Activated naive CD4-positive, alpha-beta T cell treated with anti-CD3 and anti-CD28 coated beads for 36 hours (primary cell): ENCODE measurements around the gene IP6K3. TPM values are rescaled to one million over a fixed set of nuclear protein-coding genes. Genes with fewer than 3 reads are reported as not detected.
A peak's percentile ranks its signal among the peaks of the same experiment; 100 is the strongest.

Experiments
- CTCF ChIA-PET: fragments of 350-600 bp; sonication (Branson Sonifier 250); formaldehyde crosslinking; loops from one replicate; lab custom pipeline; 2021; ENCODE audit warnings: antibody characterized with exemption; lab: Charles Lee
- DNase-seq: peaks from one replicate; pipeline ENCODE4 v3.0.0-alpha.2; 2020
- H3K27ac Mint-ChIP-seq: one replicate; pipeline ENCODE4 v1.8.0; 2021; ENCODE audit warnings: mild to moderate bottlenecking, mixed read lengths
- H3K27me3 Mint-ChIP-seq: one replicate; pipeline ENCODE4 v1.8.0; 2021; ENCODE audit warnings: low read depth, mixed read lengths
- H3K36me3 Mint-ChIP-seq: one replicate; pipeline ENCODE4 v1.8.0; 2021; ENCODE audit warnings: low read depth, mixed read lengths
- H3K4me1 Mint-ChIP-seq: one replicate; pipeline ENCODE4 v1.8.0; 2021; ENCODE audit warnings: low read depth, mixed read lengths
- H3K4me3 Mint-ChIP-seq: one replicate; pipeline ENCODE4 v1.8.0; 2021; ENCODE audit warnings: mild to moderate bottlenecking, moderate library complexity, mixed read lengths
- H3K9me3 Mint-ChIP-seq: one replicate; pipeline ENCODE4 v1.8.0; 2021; ENCODE audit warnings: mixed read lengths
- intact Hi-C: fragments of 100-400 bp; cut with micrococcal nuclease; formaldehyde crosslinking; loops from one replicate; pipeline ENCODE4 v1.15.1; 2023
- total RNA-seq, 2 experiments: library from RNA; stranded (reverse); gene quantifications; one replicate each; pipeline ENCODE4 v1.2.3, GENCODE V29; 2021

IP6K3 gene
- total RNA-seq, 2 experiments from 2014 or later, result not detected

DNA sequence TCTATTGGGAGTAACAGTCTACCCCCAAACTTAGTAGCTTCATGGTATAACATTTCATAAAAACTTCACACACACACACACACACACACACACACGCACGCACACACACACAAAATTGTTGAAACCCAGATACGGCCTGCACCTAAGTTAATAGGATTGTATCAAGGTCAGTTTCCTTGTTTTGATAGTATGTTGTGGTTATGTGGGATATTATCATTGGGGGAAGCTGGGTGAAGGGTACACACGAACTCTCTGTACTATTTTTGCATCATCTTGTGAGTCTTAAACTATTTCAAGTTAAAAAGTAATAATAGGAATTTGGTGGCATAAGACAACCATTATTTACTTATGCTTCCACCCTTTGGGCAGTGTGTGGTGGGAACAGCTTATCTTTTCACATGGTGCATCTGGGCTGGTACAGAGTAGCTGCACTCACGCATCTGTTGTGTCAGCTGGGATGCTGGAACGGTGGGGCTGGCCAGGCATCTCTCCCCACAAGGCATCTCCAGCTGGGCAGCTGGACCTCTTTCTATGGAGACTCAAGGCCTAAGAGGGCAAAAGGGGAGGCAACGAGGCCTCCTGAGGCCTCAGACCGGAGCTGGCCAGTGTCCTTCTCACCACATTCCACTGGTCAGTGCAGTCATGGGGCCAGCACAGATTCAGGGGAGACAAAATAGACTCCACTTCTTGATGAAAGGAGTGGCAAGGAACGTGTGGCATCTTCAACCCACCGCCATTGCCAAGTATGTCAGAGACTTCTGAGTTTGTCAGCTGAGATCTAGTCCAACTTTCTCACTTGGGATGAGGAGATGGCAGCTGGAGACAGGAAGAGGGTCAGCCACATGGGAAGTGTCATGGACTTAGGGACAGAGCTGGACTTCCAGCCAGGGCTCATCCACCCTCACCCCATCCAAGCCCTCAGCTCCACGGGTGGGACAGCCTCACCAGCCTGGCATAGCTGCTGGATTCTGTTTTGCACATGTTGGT is 20.5 kb upstream of the IP6K3 start:
- intact Hi-C loops, result no loop called here
- Mint-ChIP-seq H3K36me3 (no peaks in the 10 kb centered on the region), H3K4me3 (no peak overlapping the region), H3K27ac (no peak overlapping the region), H3K27me3 (no peaks in the 10 kb centered on the region), H3K9me3 (no peaks in the 10 kb centered on the region), H3K4me1 (peaks cover 3% of the 10 kb centered on the region)
- DNase-seq, result no peak
- CTCF ChIA-PET, result interaction anchor here (0.6 to 7.7 kb wide), 16 partner anchors 9 to 288 kb away, joined by 3 to 66 read pairs (median 4); partner anchors contain the start of gene UQCC2

DNA sequence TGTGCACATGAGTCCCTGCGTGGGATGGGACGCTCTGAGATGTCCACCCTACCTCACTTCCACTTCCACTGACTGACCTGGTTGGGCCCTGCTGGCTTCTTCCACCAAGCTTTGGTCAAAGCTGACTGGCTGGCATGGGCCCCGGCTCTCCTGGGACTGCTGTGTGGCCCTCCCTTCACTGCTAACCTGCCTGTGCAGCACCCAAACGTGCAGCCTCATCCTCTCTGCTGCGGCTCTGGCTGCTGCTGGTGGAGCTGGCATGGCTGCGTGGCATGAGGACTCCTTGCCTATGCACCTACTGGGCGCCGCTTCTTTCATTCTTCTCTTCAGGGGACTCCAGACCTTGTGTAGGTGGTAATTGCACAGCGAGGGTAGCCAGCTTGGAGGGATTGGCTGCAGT is 18.7 kb upstream of the IP6K3 start:
- intact Hi-C loops, result no loop called here
- no peaks in the 10 kb centered on the region for H3K36me3 Mint-ChIP-seq
- DNase-seq, result no peak
- H3K27ac Mint-ChIP-seq, result no peak overlapping the region
- CTCF ChIA-PET, result no interaction called here
- H3K4me1 Mint-ChIP-seq, result no peaks in the 10 kb centered on the region
- H3K4me3 Mint-ChIP-seq, result no peak overlapping the region
- H3K9me3 Mint-ChIP-seq, result no peaks in the 10 kb centered on the region
- no peaks in the 10 kb centered on the region for H3K27me3 Mint-ChIP-seq

GRCh38 chr6:33764036-33764435 is 17.3 kb upstream of the IP6K3 start:
- Mint-ChIP-seq H3K9me3 (no peaks in the 10 kb centered on the region), H3K27me3 (no peaks in the 10 kb centered on the region), H3K27ac (no peak overlapping the region), H3K4me1 (no peaks in the 10 kb centered on the region), H3K36me3 (no peaks in the 10 kb centered on the region), H3K4me3 (no peak overlapping the region)
- intact Hi-C loops, result no loop called here
- DNase-seq, result no peak
- CTCF ChIA-PET, result interaction anchor here (0.7 kb wide), 1 partner anchor 97 kb away, joined by 3 read pairs; no protein-coding TSS in a partner anchor

GRCh38 chr6:33763483-33763882 is 16.8 kb upstream of the IP6K3 start:
- DNase-seq, result no peak
- Mint-ChIP-seq H3K36me3 (no peaks in the 10 kb centered on the region), H3K9me3 (no peaks in the 10 kb centered on the region), H3K4me3 (no peak overlapping the region), H3K27me3 (no peaks in the 10 kb centered on the region), H3K27ac (no peak overlapping the region), H3K4me1 (no peaks in the 10 kb centered on the region)
- intact Hi-C loops, result no loop called here
- CTCF ChIA-PET, result interaction anchor here (0.6 to 1.9 kb wide), 3 partner anchors 52 to 925 kb away, joined by 3 to 7 read pairs (median 3); partner anchors contain the start of genes TAP2 and UQCC2

DNA sequence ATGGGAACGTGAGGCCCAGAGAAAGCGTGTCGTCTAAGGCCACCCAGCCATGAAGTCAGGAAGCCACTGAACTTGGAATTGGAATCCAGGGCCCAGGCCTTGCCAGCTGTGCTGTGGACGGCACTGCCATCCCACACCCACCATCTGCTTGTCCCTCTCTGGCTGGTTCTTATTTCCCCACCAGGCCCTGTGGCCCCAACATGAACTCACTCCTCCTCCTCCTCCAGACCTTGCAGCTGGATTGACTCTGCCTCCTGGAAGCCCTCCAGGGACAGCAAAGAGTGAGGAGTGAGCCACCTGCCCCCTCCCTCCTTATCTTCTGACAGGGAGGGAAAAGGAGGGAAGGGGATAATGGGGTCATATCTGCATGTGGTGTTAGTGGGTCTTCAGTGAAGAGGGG is 16.0 kb upstream of the IP6K3 start:
- H3K27ac Mint-ChIP-seq, result no peak overlapping the region
- no peak for DNase-seq
- H3K36me3 Mint-ChIP-seq, result no peaks in the 10 kb centered on the region
- intact Hi-C loops, result loop anchor here (1.0 kb wide), 3 partner anchors 18 to 176 kb away; partner anchors contain the start of gene UQCC2
- H3K4me1 Mint-ChIP-seq, result no peaks in the 10 kb centered on the region
- no peaks in the 10 kb centered on the region for H3K27me3 Mint-ChIP-seq
- H3K4me3 Mint-ChIP-seq, result no peak overlapping the region
- CTCF ChIA-PET, result interaction anchor here (0.7 to 2.0 kb wide), 6 partner anchors 9 to 389 kb away, joined by 3 to 8 read pairs (median 4); partner anchors contain the start of gene UQCC2
- H3K9me3 Mint-ChIP-seq, result no peaks in the 10 kb centered on the region

DNA sequence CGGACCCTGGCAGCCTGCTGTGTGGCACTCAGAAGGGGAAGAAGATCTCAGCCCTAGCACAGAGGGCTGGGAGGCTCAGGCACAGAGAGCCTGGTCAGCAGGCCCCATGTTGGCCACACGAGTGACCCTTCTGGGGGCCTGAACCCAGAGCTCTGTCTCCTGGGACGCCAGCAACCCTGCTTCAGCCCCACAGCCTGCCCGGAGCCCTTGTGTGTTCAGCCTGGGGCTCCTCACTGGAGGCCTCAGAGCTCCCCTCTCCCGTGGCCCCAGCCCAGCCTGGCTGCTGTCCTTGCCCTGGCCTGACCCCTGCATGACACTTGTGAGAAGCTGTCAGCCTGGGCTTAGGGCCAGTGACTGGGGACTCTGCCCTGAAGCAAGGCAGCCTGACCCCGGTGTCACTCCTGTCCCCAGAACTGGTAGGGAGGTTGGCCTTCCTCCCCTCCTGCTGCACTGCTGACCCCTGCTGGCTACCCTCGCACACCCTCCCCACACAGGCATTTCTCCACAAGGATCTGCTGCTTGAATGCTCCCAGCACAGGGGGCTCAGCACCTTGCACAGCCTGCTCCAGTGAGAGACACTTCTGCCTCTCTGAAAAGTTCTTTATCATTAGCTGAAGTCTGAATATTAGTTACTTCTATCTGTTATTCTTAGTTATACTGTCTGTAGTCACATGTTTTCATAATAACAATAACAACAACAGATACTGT is 15.4 kb upstream of the IP6K3 start:
- Mint-ChIP-seq H3K27me3 (no peaks in the 10 kb centered on the region), H3K4me3 (no peak overlapping the region), H3K36me3 (no peaks in the 10 kb centered on the region), H3K27ac (no peak overlapping the region), H3K9me3 (no peaks in the 10 kb centered on the region), H3K4me1 (no peaks in the 10 kb centered on the region)
- CTCF ChIA-PET, result interaction anchor here (0.7 to 2.0 kb wide), 9 partner anchors 10 to 388 kb away, joined by 3 to 8 read pairs (median 4); partner anchors contain the start of gene UQCC2
- intact Hi-C loops, result loop anchor here (1.0 kb wide), 3 partner anchors 18 to 176 kb away; partner anchors contain the start of gene UQCC2
- peak; percentile 73 for DNase-seq

DNA sequence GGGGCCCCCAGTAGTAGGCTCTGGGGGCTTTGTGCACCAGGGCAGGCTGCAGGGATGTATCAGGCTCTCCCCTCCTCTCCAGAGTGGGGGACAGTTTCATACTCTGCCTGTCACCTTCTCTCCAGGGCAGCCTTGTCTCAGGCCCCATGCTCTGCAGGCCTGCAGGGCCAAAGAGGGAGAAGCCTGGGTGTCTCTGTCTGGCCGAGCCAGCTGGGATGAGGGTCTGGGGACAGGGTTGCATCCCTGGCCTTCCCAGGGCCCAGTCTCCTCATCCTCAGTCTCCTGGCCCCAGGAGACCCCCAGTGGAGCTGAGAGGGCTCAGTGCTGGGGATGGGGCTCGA is 14.8 kb upstream of the IP6K3 start:
- Mint-ChIP-seq H3K4me1 (no peaks in the 10 kb centered on the region), H3K36me3 (no peaks in the 10 kb centered on the region), H3K27me3 (no peaks in the 10 kb centered on the region), H3K4me3 (no peak overlapping the region), H3K9me3 (no peaks in the 10 kb centered on the region), H3K27ac (no peak overlapping the region)
- DNase-seq, result no peak
- intact Hi-C loops, result no loop called here
- CTCF ChIA-PET, result interaction anchor here (0.8 to 2.0 kb wide), 7 partner anchors 8 to 266 kb away, joined by 3 to 8 read pairs (median 4); partner anchors contain the start of gene UQCC2

GRCh38 chr6:33759887-33760629 is 13.4 kb upstream of the IP6K3 start:
- Mint-ChIP-seq H3K4me1 (no peaks in the 10 kb centered on the region), H3K4me3 (no peak overlapping the region), H3K27me3 (no peaks in the 10 kb centered on the region), H3K36me3 (no peaks in the 10 kb centered on the region), H3K27ac (no peak overlapping the region), H3K9me3 (no peaks in the 10 kb centered on the region)
- DNase-seq, result no peak
- CTCF ChIA-PET, result interaction anchor here (1.0 to 2.1 kb wide), 5 partner anchors 10 to 267 kb away, joined by 3 to 8 read pairs (median 6); partner anchors contain the start of gene UQCC2
- intact Hi-C loops, result no loop called here

- H3K27me3 Mint-ChIP-seq, result no peaks in the 10 kb centered on the region
- no peaks in the 10 kb centered on the region for H3K9me3 Mint-ChIP-seq
- no peak overlapping the region for H3K4me3 Mint-ChIP-seq
- no peaks in the 10 kb centered on the region for H3K4me1 Mint-ChIP-seq
- no peaks in the 10 kb centered on the region for H3K36me3 Mint-ChIP-seq
- intact Hi-C loops, result no loop called here
- no peak for DNase-seq
- CTCF ChIA-PET, result interaction anchor here (1.1 kb wide), 1 partner anchor 269 kb away, joined by 3 read pairs; no protein-coding TSS in a partner anchor
- no peak overlapping the region for H3K27ac Mint-ChIP-seq
Measured at GRCh38 chr6:33758815-33759216, 12.1 kb upstream of the IP6K3 start.

- Mint-ChIP-seq H3K36me3 (no peaks in the 10 kb centered on the region), H3K4me1 (no peaks in the 10 kb centered on the region), H3K27ac (no peak overlapping the region), H3K27me3 (no peaks in the 10 kb centered on the region), H3K4me3 (no peak overlapping the region), H3K9me3 (no peaks in the 10 kb centered on the region)
- intact Hi-C loops, result no loop called here
- CTCF ChIA-PET, result interaction anchor here (1.0 to 1.3 kb wide), 2 partner anchors 9 to 13 kb away, joined by 4 read pairs; no protein-coding TSS in a partner anchor
- no peak for DNase-seq
Measured at GRCh38 chr6:33757906-33758305, 11.2 kb upstream of the IP6K3 start.

DNA sequence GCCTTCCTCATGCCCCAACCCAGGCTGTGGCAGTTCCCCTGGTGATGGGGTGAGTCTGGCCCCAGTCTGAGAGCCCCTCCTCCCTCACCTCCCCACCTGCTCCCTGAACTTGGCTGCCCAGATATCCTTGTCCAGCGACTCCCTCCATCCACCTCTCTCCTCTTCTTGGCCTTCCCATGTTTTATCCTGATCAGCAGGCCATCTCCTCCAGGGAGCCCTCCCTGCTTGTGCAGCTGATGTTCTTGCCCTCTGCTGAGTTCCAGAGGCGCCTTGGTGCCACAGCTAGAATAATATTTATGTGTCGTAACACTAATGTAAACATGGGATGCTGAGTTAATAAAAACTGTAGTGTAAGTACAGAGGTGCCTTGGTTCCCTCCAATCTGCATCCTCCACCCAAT is 10.4 kb upstream of the IP6K3 start:
- H3K27ac Mint-ChIP-seq, result no peak overlapping the region
- no peak for DNase-seq
- no peak overlapping the region for H3K4me3 Mint-ChIP-seq
- H3K9me3 Mint-ChIP-seq, result no peaks in the 10 kb centered on the region
- CTCF ChIA-PET, result interaction anchor here (1.0 to 1.3 kb wide), 2 partner anchors 10 to 14 kb away, joined by 4 read pairs; no protein-coding TSS in a partner anchor
- intact Hi-C loops, result no loop called here
- no peaks in the 10 kb centered on the region for H3K4me1 Mint-ChIP-seq
- no peaks in the 10 kb centered on the region for H3K27me3 Mint-ChIP-seq
- no peaks in the 10 kb centered on the region for H3K36me3 Mint-ChIP-seq
